Mucosa of rectum (tissue), 2 donors: ENCODE results near the gene TSPAN32.

Experiments used
- H3K27ac ChIP-seq, 2 donors: one replicate each; pipeline ENCODE4 v1.7.0; 2013; ENCODE audit warnings: inconsistent platforms in 2 of 2, low read depth in 2 of 2, low read length in 2 of 2
- H3K27me3 ChIP-seq, 2 donors: one replicate each; pipeline ENCODE4 v1.7.0; 2013; ENCODE audit warnings: low read length in 2 of 2; ENCODE audit not compliant: control insufficient read depth in 2 of 2, insufficient read depth in 2 of 2
- H3K36me3 ChIP-seq, 2 donors: one replicate each; pipeline ENCODE4 v1.7.0; 2013; ENCODE audit warnings: low read length in 2 of 2; ENCODE audit not compliant: control insufficient read depth in 2 of 2, insufficient read depth in 2 of 2
- H3K4me1 ChIP-seq, 2 donors: one replicate each; pipeline ENCODE4 v1.7.0; 2013; ENCODE audit warnings: low read length in 2 of 2, mild to moderate bottlenecking in 1 of 2; ENCODE audit not compliant: control insufficient read depth in 2 of 2, insufficient read depth in 2 of 2
- H3K4me3 ChIP-seq, 2 donors: one replicate each; pipeline ENCODE4 v1.7.0; 2013; ENCODE audit warnings: low read length in 2 of 2
- H3K9ac ChIP-seq, 2 donors: one replicate each; pipeline ENCODE4 v1.7.0; 2013; ENCODE audit warnings: low read length in 2 of 2, low read depth in 1 of 2, mild to moderate bottlenecking in 1 of 2
- H3K9me3 ChIP-seq, 2 donors: one replicate each; pipeline ENCODE4 v1.7.0; 2013; ENCODE audit warnings: low read length in 2 of 2; ENCODE audit not compliant: control insufficient read depth in 2 of 2
- donor health status: healthy.
- donor health status: Normal muscosa, but diverticular disease.

TSPAN32 gene

GRCh38 chr11:2267306-2267850, 34.4 kb upstream of the TSPAN32 start:
- Histone ChIP-seq H3K36me3 (no peaks in the 10 kb centered on the region), H3K27ac (no peak overlapping the region), H3K4me1 (peaks cover 2 to 8% of the 10 kb centered on the region in 2 donors), H3K27me3 (peaks cover 2 to 9% of the 10 kb centered on the region in 2 donors), H3K9me3 (no peaks in the 10 kb centered on the region), H3K9ac (no peak overlapping the region), H3K4me3 (no peak overlapping the region)

GRCh38 chr11:2267851-2268728, 33.7 kb upstream of the TSPAN32 start:
- Histone ChIP-seq H3K9ac (no peak overlapping the region), H3K36me3 (no peaks in the 10 kb centered on the region), H3K27me3 (peaks cover 2 to 9% of the 10 kb centered on the region in 2 donors), H3K4me3 (peak overlapping the region in 1 of 2 donors; percentile 28), H3K27ac (peak overlapping the region; percentile 6 to 43), H3K9me3 (no peaks in the 10 kb centered on the region), H3K4me1 (peaks cover 2 to 8% of the 10 kb centered on the region in 2 donors)

DNA sequence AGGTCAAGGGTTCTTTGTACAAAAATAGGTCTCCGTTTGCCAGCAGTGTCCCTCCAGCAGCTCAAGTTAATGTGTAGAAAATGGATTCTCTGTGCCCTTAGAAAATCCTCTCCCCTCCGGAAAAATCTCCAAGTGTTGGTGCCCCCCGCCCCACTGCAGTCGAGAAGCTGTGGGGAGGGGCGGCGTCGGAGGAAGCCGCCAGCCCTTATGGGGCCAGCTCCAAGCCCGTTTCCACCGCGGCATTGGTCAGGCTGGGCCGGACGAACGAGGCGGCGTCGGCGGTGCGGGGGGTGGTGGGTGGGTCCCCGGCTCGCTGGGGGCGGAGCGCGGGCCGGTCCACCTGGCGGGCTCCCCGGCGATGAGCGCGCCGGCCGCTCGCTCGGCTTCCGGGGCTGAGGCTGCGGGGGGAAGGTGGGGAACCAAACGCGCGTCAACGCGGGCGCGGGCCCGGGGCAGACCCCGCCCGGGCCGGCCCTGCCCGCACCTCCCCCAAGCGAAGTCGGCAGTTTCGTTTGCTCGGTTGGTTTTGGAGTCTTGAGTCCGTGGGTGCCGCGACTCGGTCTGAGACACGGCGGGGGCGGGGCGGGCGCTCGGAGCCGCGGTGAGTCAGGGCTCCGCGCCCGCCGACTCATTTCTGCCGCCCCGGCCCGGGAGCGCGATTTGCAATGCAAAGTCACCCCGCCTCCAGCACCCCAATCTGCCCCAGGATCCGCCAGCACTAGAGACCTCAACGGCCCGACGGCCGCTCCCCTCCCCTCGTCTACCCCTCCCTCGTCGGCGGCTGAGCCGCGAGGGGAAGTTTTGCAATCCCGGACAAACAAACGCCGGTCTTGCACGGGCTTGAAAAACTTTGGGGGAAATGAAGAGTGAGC, 32.8 kb upstream of the TSPAN32 start:
- Histone ChIP-seq H3K27ac (peak overlapping the region; percentile 49 to 63), H3K4me1 (peaks cover 2 to 8% of the 10 kb centered on the region in 2 donors), H3K9me3 (no peaks in the 10 kb centered on the region), H3K27me3 (peaks cover 2 to 9% of the 10 kb centered on the region in 2 donors), H3K9ac (peak overlapping the region in 1 of 2 donors; percentile 49), H3K4me3 (peak overlapping the region; percentile 49 to 54), H3K36me3 (no peaks in the 10 kb centered on the region)

GRCh38 chr11:2269601-2270321, 32.1 kb upstream of the TSPAN32 start:
- peak overlapping the region; percentile 49 to 54 for H3K4me3 ChIP-seq
- peaks cover 2 to 8% of the 10 kb centered on the region in 2 donors for H3K4me1 ChIP-seq
- peaks cover 2 to 9% of the 10 kb centered on the region in 2 donors for H3K27me3 ChIP-seq
- peak overlapping the region; percentile 49 to 63 for H3K27ac ChIP-seq
- H3K9ac ChIP-seq = peak overlapping the region in 1 of 2 donors; percentile 54
- no peaks in the 10 kb centered on the region for H3K36me3 ChIP-seq
- H3K9me3 ChIP-seq = no peaks in the 10 kb centered on the region

- Histone ChIP-seq H3K27me3 (peaks cover 2 to 9% of the 10 kb centered on the region in 2 donors), H3K9me3 (no peaks in the 10 kb centered on the region), H3K9ac (peak within 1 kb of the TSS in 1 of 2 donors; percentile 54), H3K4me3 (peak within 1 kb of the TSS; percentile 49 to 54), H3K4me1 (peaks cover 0 to 8% of the 10 kb centered on the region in 2 donors), H3K36me3 (no peaks in the 10 kb centered on the region), H3K27ac (peak within 1 kb of the TSS; percentile 49 to 63)
Observed at GRCh38 chr11:2270322-2271076, 31.3 kb upstream of the TSPAN32 start, which contains the start of gene ASCL2. TSS of gene ASCL2 (minus strand) at chr11:2270588. CDS start at chr11:2270332, 256 bp downstream.

DNA sequence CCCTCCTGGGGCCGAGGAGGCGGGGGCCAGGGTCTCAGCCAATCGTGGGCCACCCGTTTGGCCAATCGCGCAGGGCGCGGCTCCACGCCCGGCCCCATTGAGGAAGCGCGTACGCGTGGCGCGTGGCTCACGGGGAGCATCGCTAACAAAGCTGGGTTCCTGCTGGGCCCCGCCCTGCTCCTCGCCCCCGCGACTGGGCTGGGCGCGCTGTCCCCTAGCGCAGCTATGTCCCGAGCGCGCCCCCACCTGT, 30.8 kb upstream of the TSPAN32 start:
- H3K27ac ChIP-seq = no peak overlapping the region
- H3K9ac ChIP-seq = no peak overlapping the region
- no peaks in the 10 kb centered on the region for H3K36me3 ChIP-seq
- no peaks in the 10 kb centered on the region for H3K9me3 ChIP-seq
- peak overlapping the region; percentile 13 to 49 for H3K4me3 ChIP-seq
- H3K27me3 ChIP-seq = peaks cover 2 to 9% of the 10 kb centered on the region in 2 donors
- peaks cover 0 to 8% of the 10 kb centered on the region in 2 donors for H3K4me1 ChIP-seq

GRCh38 chr11:2271327-2272227, 30.2 kb upstream of the TSPAN32 start:
- Histone ChIP-seq H3K27me3 (peaks cover 2 to 9% of the 10 kb centered on the region in 2 donors), H3K4me1 (peaks cover 0 to 8% of the 10 kb centered on the region in 2 donors), H3K4me3 (no peak overlapping the region), H3K27ac (no peak overlapping the region), H3K9me3 (no peaks in the 10 kb centered on the region), H3K9ac (no peak overlapping the region), H3K36me3 (no peaks in the 10 kb centered on the region)

- no peak overlapping the region for H3K27ac ChIP-seq
- H3K27me3 ChIP-seq = peaks cover 2 to 9% of the 10 kb centered on the region in 2 donors
- H3K4me3 ChIP-seq = no peak overlapping the region
Observed at GRCh38 chr11:2272228-2272945, 29.4 kb upstream of the TSPAN32 start.

More at GRCh38 chr11:2272228-2272945, 29.4 kb upstream of the TSPAN32 start:
- no peaks in the 10 kb centered on the region for H3K36me3 ChIP-seq
- H3K4me1 ChIP-seq = peaks cover 0 to 8% of the 10 kb centered on the region in 2 donors
- no peak overlapping the region for H3K9ac ChIP-seq
- no peaks in the 10 kb centered on the region for H3K9me3 ChIP-seq
